IMR-90 (cell line): ENCODE results near the gene ECT2. TPM values are rescaled to one million over a fixed set of nuclear protein-coding genes. Genes with fewer than 3 reads are reported as not detected.

Source experiments
- ATAC-seq: fragments of 200-7000 bp; cut with Tn5 transposase; 2 replicates; pipeline ENCODE4 v1.9.1; 2020; ENCODE audit warnings: low read depth, mild to moderate bottlenecking, moderate library complexity
- BruUV-seq: library from RNA; stranded (reverse); fragments of 400-500 nt; replicated peaks from 2 replicates; lab custom pipeline; 2021; lab: Mats Ljungman, UMichigan
- CTCF ChIA-PET: fragments of 300-600 bp; formaldehyde crosslinking; extraction: SDS; loops from one replicate; lab custom pipeline; 2021; ENCODE audit warnings: antibody characterized with exemption; lab: Yijun Ruan, JAX
- POLR2A ChIA-PET: fragments of 300-600 bp; sonication (Branson Sonifier 250); formaldehyde crosslinking; loops from one replicate; lab custom pipeline; 2022; ENCODE audit warnings: antibody characterized with exemption; ENCODE audit not compliant: unreplicated experiment; lab: Charles Lee
- DNase-seq: peaks from one replicate; pipeline ENCODE4 v3.0.0; 2013
- H2AFZ ChIP-seq: replicated peaks from 2 replicates; pipeline ENCODE3; 2013; ENCODE audit warnings: low read length, mild to moderate bottlenecking; ENCODE audit not compliant: poor library complexity
- H2AK5ac ChIP-seq: 2 replicates; pipeline ENCODE4 v1.6.1; 2013; ENCODE audit warnings: low read depth, low read length, inconsistent platforms
- H2AK9ac ChIP-seq: replicated peaks from 2 replicates; pipeline ENCODE3; 2013; ENCODE audit warnings: mild to moderate bottlenecking, low read depth, low read length, moderate library complexity; ENCODE audit not compliant: poor library complexity
- H2BK120ac ChIP-seq: 2 replicates; pipeline ENCODE4 v1.6.1; 2013; ENCODE audit warnings: low read depth, low read length, inconsistent platforms
- H2BK15ac ChIP-seq: 3 replicates; pipeline ENCODE4 v1.6.1; 2013; ENCODE audit warnings: low read depth, low read length, inconsistent platforms
- H2BK20ac ChIP-seq: 2 replicates; pipeline ENCODE4 v1.6.1; 2013; ENCODE audit warnings: low read depth, mild to moderate bottlenecking, inconsistent platforms, low read length, moderate library complexity
- H2BK5ac ChIP-seq: 2 replicates; pipeline ENCODE4 v1.6.1; 2013; ENCODE audit warnings: mild to moderate bottlenecking, low read depth, low read length, inconsistent platforms; ENCODE audit not compliant: poor library complexity, severe bottlenecking
- H3K14ac ChIP-seq: replicated peaks from 2 replicates; pipeline ENCODE4 v1.6.1; 2013; ENCODE audit warnings: low read depth, low read length, inconsistent platforms
- H3K18ac ChIP-seq: 2 replicates; pipeline ENCODE4 v1.6.1; 2013; ENCODE audit warnings: low read depth, low read length, control low read depth
- H3K23ac ChIP-seq: 2 replicates; pipeline ENCODE4 v1.6.1; 2013; ENCODE audit warnings: low read depth, low read length, inconsistent platforms
- H3K27ac ChIP-seq: 2 replicates; pipeline ENCODE4 v1.5.1; 2013; ENCODE audit warnings: mild to moderate bottlenecking, control low read depth, low read length; ENCODE audit not compliant: insufficient read depth
- H3K27me3 ChIP-seq: 2 replicates; pipeline ENCODE4 v1.6.1; 2013; ENCODE audit warnings: low read length; ENCODE audit not compliant: control insufficient read depth, insufficient read depth
- H3K36me3 ChIP-seq: 2 replicates; pipeline ENCODE4 v1.6.1; 2013; ENCODE audit warnings: low read length, mixed read lengths; ENCODE audit not compliant: control insufficient read depth, insufficient read depth
- H3K4ac ChIP-seq: 2 replicates; pipeline ENCODE4 v1.6.1; 2013; ENCODE audit warnings: low read depth, low read length, inconsistent platforms
- H3K4me1 ChIP-seq: 2 replicates; pipeline ENCODE4 v1.6.1; 2013; ENCODE audit warnings: low read length, mixed read lengths; ENCODE audit not compliant: control insufficient read depth, insufficient read depth
- H3K4me2 ChIP-seq: 2 replicates; pipeline ENCODE4 v1.6.1; 2013; ENCODE audit warnings: low read depth, mild to moderate bottlenecking, control low read depth, low read length, moderate library complexity
- H3K4me3 ChIP-seq: 2 replicates; pipeline ENCODE4 v1.5.1; 2013; ENCODE audit warnings: low read depth, mild to moderate bottlenecking, control low read depth, low read length, moderate library complexity; ENCODE audit not compliant: insufficient read depth
- H3K56ac ChIP-seq: 2 replicates; pipeline ENCODE4 v1.6.1; 2013; ENCODE audit warnings: low read length, inconsistent platforms; ENCODE audit not compliant: insufficient read depth; ENCODE audit errors: extremely low read depth
- H3K79me1 ChIP-seq, 2 experiments: 2 replicates each; pipeline ENCODE4 v1.6.1; 2013; ENCODE audit warnings: low read length in 2 of 2, inconsistent platforms in 1 of 2, low read depth in 1 of 2
- H3K9ac ChIP-seq: 2 replicates; pipeline ENCODE4 v1.6.1; 2013; ENCODE audit warnings: low read depth, low read length, control low read depth
- H3K9me1 ChIP-seq: 2 replicates; pipeline ENCODE4 v1.6.1; 2013; ENCODE audit warnings: low read length, inconsistent platforms; ENCODE audit not compliant: insufficient read depth
- H3K9me3 ChIP-seq: 2 replicates; pipeline ENCODE4 v1.6.1; 2013; ENCODE audit warnings: low read length; ENCODE audit not compliant: control insufficient read depth, insufficient read depth
- H4K20me1 ChIP-seq: 2 replicates; pipeline ENCODE4 v1.6.1; 2013; ENCODE audit warnings: low read length, inconsistent platforms; ENCODE audit not compliant: insufficient read depth
- H4K5ac ChIP-seq: 2 replicates; pipeline ENCODE4 v1.6.1; 2013; ENCODE audit warnings: mild to moderate bottlenecking, low read depth, low read length, control low read depth
- H4K8ac ChIP-seq, 2 experiments: 2 replicates each; pipeline ENCODE4 v1.6.1; 2013; ENCODE audit warnings: low read depth in 2 of 2, low read length in 2 of 2, control low read depth in 1 of 2, inconsistent platforms in 1 of 2
- H4K91ac ChIP-seq: 2 replicates; pipeline ENCODE4 v1.6.1; 2013; ENCODE audit warnings: low read depth, low read length, inconsistent platforms; ENCODE audit not compliant: insufficient read depth
- MAFK ChIP-seq: IDR thresholded peaks from 2 replicates; pipeline ENCODE4 v1.6.1; 2012; ENCODE audit warnings: low read depth, low read length, improper control_type of control experiment
- POLR2A ChIP-seq: IDR thresholded peaks from 2 replicates; pipeline ENCODE4 v1.6.1; 2012; ENCODE audit warnings: mild to moderate bottlenecking, low read depth, low read length
- RCOR1 ChIP-seq: IDR thresholded peaks from 2 replicates; pipeline ENCODE4 v1.6.1; 2012; ENCODE audit warnings: mild to moderate bottlenecking, low read length, improper control_type of control experiment; ENCODE audit not compliant: insufficient replicate concordance
- RFX5 ChIP-seq: IDR thresholded peaks from 2 replicates; pipeline ENCODE4 v1.8.0; 2012; ENCODE audit warnings: low read depth, mild to moderate bottlenecking, low read length, moderate library complexity
- SMC3 ChIP-seq: fragments of 150-350 bp; IDR thresholded peaks from 2 replicates; pipeline ENCODE4 v1.6.1; 2016; ENCODE audit warnings: low read depth, mild to moderate bottlenecking, antibody characterized with exemption, low read length, moderate library complexity
- WGBS, 2 experiments: methylation state at CpG; one replicate each; pipeline versions ENCODE4 v1.1.5 to v1.1.7; 2013; ENCODE audit warnings: missing lambda C conversion rate in 2 of 2; ENCODE audit not compliant: insufficient read length in 1 of 2; ENCODE audit errors: extremely low coverage in 2 of 2; 5-methylcytosine and 5-hydroxymethylcytosine counted together
- dilution Hi-C: fragments of 300-500 bp; cut with HindIII; formaldehyde crosslinking; loops from one replicate; pipeline ENCODE4 v1.14.3; 2018; ENCODE audit warnings: low sequenced_read_pairs; ENCODE audit not compliant: unreplicated experiment
- in situ Hi-C: fragments of 300-500 bp; cut with MboI; formaldehyde crosslinking; loops from 3 replicates; pipeline ENCODE4 v1.14.3; 2019; ENCODE audit warnings: low sequenced_read_pairs, inconsistent platforms, mixed read lengths
- intact Hi-C: fragments of 100-400 bp; cut with micrococcal nuclease; formaldehyde crosslinking; loops from 2 replicates; pipeline ENCODE4 v1.10.0; 2022
- polyA plus RNA-seq, 3 experiments: library from polyadenylated mRNA; depleted of rRNA; stranded (reverse); fragments of >200 nt; gene quantifications; 2 replicates each; pipeline ENCODE4 v1.2.3, GENCODE V29; 2012; ENCODE audit warnings: low replicate concordance in 1 of 3
- total RNA-seq: library from RNA; depleted of rRNA; stranded (reverse); fragments of >200 nt; gene quantifications from 2 replicates; pipeline ENCODE4 v1.2.3, GENCODE V29; 2012

The ECT2 gene
- total and polyA plus RNA-seq, 2 of the 4 experiments (the other 2 are of a cell fraction) = 18.1 to 37.8 TPM

GRCh38 chr3:172840463-172840862 lies 89.9 kb downstream of the ECT2 start:
- Histone ChIP-seq H3K9me3 (no peaks in the 10 kb centered on the region), H2AFZ (no peak overlapping the region), H3K79me1 (no peaks in the 10 kb centered on the region), H2BK20ac (no peak overlapping the region), H3K36me3 (no peaks in the 10 kb centered on the region), H4K20me1 (no peaks in the 10 kb centered on the region), H2BK120ac (no peak overlapping the region), H3K27ac (no peak overlapping the region), H4K8ac (no peak overlapping the region), H3K9ac (no peak overlapping the region), H3K23ac (no peak overlapping the region), H3K4me1 (no peaks in the 10 kb centered on the region), H3K14ac (no peak overlapping the region), H4K5ac (no peak overlapping the region), H3K4me3 (no peak overlapping the region), H3K9me1 (no peaks in the 10 kb centered on the region), H2AK5ac (no peak overlapping the region), H3K18ac (no peak overlapping the region), H3K4me2 (no peak overlapping the region), H2AK9ac (no peak overlapping the region), H4K91ac (no peak overlapping the region), H2BK5ac (no peak overlapping the region), H3K4ac (no peak overlapping the region), H3K56ac (no peak overlapping the region), H3K27me3 (peaks cover 13% of the 10 kb centered on the region), H2BK15ac (no peak overlapping the region)
- POLR2A ChIA-PET = no interaction called here
- in situ Hi-C loops (no loop called here), dilution Hi-C loops (no loop called here), intact Hi-C loops (no loop called here)
- TF ChIP-seq RCOR1 = no peak
- no peak for TF ChIP-seq MAFK
- no peak for TF ChIP-seq RFX5
- TF ChIP-seq SMC3 = no peak
- TF ChIP-seq POLR2A = no peak
- CTCF ChIA-PET = no interaction called here
- no peak for ATAC-seq
- WGBS, 2 experiments = no CpG with 5 or more reads among the region's 4 CpGs
- no TSS peak for BruUV-seq
- no peak for DNase-seq
